ENCODE results near the gene PGC.

The PGC gene

DNA sequence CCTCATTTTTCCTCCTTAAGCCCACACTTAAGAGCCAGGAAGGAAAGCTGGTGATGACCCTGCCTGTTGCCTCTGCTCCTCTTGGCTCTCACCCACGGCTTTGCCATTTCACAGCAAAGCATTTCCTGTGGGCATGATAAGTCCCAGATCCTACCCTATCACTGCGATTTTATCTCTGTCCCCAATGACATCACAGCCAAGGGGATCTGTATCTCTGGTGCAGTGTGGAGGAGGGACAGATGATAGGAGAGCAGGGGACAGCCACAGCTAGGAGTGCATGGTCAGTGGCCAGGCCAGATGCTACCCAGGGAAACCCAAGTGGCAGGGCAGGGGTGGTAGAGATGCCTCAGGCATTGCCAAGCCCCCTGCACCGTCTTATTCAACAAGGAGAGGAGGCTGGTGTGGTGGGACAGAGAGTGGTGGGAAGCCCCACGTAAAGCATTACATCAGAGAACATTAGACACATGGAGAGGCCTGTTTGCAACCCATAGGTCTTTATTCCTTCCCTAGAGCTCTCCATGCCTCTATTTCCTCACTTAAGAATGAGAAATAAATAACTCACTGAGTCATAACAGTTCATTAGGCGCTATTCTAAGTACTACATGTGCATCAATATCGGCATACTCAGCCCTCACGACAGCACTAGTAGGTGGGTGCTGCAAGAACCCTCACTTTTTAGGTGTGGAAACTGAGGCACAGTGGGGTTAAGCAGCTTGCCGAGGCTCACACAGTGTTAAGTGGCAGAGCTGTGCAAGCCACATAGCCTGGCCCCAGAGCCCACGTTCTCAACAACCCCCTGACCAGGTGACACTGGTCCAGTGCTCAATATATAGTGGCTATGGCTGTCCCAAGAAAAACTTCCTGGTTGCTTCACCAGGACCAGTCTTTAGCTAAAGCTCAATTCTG lies 16.4 kb downstream of the PGC start:
- DNase-seq (ENCODE audit: low read depth), result peak; percentile 21

DNA sequence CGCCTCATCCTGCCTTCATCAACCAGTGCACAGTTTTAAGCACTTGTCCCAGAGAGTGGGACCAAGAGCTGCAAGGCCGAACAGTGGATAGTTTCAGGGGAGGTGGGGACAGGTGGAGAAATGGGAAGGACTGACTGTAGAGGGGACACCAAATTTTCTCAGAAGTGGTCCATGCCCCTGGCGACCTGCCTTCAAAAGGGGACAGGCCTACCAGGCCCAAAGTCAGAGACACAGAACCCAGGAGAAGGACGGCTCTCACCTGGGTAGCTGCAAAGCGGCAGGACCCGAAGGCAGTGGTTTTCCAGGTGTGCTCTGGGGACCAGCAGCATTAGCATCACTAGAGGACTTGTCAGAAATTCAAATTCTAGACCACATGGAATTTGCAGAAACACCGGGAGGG lies 17.6 kb downstream of the PGC start:
- DNase-seq (ENCODE audit: low read depth), result no peak

DNA sequence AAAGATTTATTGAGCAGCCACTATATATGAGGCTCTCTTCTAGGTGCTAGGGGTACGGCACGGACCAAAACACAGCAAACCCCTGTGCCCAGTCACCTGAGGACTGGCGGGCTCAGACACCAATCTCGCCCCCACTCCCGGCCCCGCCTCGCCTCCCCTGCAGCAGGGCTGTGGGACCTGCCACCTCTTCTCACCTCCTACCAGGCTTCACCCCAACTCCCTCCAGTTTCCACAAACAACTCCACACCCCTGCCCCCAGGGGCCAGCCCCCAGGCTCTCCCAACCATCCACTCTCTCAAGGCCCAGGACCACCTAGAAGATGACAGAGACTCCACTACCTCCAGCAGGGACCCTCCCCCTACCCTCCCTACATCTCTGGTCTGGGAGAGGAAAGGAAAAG lies 18.2 kb downstream of the PGC start:
- no peak for DNase-seq (ENCODE audit: low read depth)

DNA sequence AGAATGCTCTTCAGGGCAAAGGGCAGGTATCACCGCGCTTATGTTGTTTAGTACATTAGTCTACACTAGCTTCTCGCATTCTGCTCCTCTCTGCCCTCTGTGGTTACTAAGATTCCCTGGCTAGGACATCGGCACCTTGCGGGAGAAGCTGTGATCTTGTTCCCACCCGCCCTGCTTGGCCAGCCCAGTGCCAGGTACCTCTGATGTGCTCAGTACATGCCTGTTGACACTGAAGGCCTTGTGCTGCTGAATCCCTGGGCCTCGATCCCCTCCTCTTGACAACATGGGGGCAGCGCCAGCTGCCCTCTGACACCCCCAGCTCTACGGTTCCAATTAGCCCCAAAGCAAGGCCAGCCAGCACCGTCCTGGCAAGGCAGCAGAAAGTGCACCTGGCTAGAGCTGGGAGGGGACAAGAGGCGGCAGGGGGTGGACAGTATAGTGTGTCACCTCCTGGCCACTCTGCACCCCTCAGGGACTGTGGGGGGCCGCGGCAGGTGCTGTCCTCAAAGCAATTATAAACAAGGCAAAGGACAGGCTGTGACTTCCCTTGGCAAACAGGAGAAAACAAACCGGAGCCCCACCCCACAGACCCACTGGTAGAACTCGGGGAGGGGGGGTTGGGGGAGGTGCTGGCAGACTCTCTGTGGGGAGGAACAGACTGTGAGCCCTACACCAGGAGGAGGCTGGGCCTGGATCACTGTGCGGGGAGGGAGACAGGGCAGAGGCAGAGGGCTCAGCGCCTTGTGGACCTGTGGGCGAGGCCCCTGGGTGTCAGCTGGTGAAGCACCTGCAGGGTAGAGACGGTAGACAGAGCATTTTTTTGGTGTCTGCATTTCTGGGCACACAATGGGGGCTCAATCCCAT lies 18.9 kb downstream of the PGC start:
- DNase-seq (ENCODE audit: low read depth), result no peak

DNA sequence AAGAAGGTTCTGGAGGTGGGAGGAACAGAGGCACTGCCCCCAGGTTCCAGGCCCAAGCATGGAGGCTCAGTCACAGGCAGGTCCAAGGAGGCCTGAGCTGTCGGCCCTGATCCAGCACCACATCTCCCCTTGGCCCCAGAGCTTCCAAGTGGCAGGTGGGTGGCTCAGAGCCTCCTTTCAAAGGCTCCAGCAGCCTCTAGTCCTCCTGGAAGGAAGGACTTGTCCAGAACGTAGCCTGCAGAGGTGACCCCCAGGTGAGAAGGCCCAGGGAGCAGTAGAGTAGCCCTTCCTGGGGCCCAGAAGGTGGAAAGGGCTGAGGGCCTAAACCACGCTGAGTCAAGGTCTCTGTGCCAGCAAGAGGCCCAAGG lies 19.5 kb downstream of the PGC start:
- DNase-seq (ENCODE audit: low read depth), result no peak

DNA sequence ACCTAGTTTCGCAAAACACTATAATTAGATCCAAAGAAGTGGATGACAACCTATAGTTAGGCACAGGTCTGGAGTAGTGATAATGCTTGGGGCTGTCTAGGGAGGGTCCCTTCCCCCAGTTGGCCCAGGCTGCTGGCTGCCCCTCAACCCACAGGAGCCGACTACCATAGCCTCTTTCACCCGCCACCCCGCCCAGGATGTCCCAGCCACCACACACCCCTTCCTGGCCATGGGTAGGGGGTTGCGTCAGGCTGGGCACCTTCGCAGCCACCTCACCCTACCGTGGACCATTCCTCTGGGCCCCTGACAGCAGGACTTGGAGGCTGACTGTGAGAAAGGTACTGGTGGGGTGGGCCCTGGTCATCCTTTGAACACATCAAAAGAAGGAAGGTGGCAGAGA lies 20.3 kb downstream of the PGC start:
- no peak for DNase-seq (ENCODE audit: low read depth)

DNA sequence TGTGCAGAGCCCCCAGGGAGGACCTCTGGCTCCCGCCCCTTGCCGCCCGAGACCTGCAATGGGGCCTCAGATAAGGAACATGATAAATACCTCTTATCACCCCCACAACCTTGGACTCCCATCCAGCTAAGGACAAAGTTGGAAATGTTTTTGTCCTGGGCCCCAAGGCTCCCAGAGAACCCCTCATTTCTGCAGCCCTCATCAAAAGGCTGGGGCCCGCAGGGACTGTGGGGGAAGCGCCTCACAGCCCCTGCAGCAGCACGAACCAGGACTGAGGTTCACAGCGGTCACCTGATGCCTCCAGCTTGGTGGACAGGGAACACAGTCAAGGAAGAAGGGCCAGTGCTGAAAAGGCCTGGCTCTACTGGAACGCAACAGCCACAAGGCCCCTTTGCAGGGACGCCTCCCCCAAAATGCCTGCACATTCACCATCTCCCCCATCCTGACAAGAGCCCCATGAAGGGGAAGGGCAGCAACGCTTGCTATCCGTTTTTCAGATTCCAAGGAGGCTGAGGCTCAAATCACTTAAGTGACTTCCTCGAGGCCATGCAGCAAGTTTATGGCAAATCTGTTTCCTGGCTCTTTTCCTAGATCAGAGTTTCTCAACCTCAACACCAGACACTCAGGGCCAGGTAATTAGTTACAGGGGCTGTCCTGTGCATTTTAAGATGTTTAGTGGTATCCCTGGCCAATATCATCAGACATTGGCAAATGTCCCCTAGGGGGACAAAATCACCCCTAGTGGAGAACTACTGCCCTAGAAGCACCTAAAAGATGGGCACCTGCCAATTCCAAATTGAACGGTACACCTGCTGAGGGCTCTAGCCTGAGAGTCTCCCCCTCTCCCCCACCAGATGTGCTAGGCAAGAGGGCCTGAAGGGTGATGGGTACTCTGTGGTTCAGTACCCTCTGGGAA lies 22.4 kb downstream of the PGC start:
- peak; percentile 37 for DNase-seq (ENCODE audit: low read depth)

DNA sequence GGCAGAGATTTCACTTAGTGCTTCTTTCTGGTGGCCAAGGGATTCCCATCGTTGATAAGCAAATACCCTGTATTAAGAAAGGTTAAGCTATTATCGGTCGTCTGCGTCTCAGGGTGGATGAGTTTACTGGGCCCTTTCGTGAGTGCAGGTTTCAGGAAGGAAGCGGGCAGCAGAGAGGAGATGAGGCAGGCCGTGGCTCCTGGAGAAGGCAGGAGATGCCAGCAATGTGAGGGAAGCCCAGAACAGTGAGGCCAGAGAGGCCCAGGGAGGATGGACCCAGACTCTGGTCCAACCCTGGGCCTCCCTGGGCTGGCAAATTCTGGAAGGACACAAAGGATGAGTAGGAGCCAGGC lies 23.0 kb downstream of the PGC start:
- no peak for DNase-seq (ENCODE audit: low read depth)

DNA sequence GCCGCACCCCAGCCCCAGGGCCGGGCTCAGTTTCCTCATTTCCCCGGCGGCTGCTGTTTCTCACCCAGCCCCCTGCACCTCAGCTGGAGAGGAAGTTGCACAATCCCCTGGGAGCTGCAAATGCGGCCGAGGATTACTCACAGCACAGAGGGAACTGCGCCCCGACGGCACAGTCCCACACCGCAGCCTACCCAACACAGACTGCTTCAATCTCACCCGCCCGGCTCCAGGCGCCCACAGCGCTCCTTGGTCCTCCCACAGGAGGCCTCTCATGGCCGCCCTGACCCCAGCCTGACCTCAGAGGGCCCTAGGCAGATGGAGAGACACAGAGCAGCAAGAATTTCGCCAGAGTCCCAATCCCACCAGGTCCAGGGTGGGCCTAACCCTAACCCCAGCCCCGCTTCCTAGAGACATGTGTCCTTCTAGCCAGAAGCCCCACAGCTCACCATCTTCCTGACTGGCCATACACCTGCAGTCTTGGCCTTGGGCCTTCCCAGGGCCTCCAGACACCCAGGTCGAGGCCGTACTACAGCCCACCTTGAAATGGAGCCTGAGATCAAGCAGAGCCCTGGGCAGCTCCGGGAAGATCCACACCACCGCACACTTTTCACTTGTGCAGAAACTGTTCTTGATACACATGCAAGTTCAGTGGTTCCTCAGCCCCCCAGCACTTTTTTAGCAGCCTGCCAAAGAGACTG lies 23.5 kb downstream of the PGC start:
- DNase-seq (ENCODE audit: low read depth), result peak; percentile 87

DNA sequence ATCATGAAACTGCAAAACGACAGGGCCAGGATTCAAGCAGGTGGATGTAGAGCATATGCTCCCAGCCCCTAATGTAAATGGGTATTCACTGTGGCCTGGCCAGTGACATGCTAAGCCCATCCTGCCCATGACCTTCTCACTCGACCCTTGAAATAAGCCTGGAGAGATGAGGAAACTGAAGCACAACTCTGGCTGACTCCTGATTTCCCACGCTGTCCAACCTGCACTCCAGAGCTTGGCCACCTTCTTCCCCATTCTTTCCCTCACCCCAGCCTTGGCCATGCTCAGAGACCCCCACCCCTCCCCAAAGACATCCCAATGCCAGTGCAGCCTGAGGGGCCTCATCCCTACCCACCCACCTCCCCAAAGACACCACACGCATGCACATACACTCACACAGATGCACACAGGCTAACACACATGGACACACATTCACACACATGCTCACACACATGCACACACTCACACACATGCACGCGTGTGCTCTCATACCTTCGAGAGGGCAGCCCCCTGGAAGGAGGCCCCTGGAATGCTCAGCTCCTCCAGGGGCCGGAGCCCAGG lies 24.1 kb downstream of the PGC start:
- peak; percentile 12 for DNase-seq (ENCODE audit: low read depth)

DNA sequence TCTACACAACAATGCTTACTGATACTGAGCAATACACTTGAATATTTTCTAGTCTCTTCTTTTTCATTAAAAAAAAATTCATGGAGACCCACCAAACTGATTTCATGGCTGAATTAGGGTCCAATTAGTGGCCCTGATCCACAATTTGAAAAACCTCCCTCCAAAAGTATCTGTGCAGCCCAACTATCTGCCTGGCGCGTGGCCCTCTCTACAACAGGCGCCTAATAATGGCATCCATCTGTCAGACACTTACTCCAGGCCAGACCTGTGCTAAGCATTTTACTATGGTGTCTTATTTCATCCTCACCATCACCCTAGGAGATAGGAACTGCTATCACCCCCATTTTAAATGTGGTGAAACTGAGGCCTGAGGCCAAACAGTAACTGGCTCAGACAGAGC lies 25.8 kb downstream of the PGC start:
- DNase-seq (ENCODE audit: low read depth), result no peak

DNA sequence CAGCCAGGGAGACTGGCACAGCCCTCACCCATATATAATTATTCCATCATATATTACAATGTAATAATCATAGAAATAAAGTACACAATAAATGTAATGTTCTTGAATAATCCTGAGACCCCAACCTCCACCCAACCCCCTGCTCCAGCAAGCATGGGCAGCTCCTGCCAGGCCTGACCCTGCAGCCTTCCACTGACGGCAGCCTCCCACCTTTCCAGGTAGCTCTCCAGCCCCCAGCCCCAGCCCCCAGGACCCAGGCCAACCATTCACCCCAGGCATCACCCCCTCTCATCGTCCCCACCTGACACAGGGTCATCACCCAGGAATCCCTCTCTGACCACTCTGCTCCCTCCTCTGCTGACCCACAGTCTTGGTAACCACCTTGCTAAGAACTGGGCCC lies 26.4 kb downstream of the PGC start:
- DNase-seq (ENCODE audit: low read depth), result no peak

DNA sequence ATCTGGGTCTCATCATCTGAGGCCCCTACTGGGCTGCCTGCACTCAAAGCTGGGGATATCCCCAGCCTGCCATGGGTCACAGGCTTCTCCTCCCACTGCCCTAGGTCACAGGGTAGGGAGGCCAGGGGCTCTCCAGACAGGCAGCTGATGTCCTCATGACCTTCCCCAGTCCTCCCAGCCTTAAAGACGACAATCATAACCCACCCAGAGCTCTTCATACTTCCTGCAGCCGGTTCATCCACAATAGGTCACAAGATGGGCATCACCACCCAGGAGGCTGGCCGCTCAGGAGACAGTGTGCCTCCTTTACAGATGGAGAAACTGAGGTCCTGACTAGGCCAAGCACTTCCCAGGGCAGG lies 27.0 kb downstream of the PGC start:
- no peak for DNase-seq (ENCODE audit: low read depth)

DNA sequence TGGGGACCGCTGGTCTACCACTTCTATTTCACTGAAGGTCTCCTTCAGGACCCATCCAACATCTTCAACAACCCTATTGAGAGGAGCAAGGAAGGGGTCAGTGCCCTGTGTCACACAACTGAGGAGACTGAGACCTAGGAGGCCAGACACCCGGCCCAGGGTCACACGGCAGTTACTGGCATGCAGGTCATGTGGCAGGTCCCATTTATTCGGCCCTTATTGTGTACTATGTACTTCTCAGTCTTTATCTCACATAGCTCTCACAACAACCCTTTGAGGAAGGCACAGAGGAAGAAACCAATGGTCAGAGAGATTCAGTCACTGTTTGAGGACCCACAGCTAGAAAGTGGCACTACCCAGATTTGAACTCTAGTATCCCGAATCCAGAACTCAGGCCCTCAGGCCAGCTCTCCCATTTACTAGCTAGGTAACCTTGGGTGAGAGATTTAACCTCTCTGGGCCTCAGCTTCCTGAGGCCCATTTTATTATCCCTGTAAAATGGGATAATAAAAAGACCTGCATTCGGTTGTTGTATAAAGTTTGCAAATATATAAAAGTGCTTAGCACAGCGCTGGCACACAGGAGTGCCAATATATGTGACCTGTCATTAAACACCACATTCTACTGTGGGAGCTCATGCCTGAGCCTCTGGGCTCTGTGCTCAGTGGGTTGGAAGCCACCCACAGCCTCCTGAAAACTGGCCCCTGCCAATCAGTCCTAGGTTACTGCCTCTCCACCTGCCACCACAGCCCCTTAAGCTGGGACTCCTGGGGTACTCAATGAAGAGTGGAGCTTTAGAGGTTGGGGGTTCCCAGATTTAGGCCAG lies 27.5 kb downstream of the PGC start:
- DNase-seq (ENCODE audit: low read depth), result no peak

DNA sequence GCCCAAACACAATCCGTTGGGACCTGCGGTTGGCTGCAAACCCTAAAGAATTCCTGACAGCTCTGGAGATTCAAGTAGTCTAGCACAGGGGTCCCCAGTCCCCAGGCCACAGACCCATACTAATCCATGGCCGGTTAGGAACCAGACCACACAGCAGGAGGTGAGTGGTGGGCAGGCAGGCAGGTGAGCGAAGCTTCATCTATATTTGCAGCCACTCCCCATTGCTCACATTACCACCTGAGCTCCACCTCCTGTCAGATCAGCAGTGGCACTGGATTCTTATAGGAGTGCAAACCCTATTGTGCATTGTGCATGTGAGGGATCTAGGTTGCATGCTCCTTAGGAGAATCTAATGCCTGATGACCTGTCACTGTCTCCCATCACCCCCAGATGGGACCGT lies 28.4 kb downstream of the PGC start:
- DNase-seq (ENCODE audit: low read depth), result no peak

DNA sequence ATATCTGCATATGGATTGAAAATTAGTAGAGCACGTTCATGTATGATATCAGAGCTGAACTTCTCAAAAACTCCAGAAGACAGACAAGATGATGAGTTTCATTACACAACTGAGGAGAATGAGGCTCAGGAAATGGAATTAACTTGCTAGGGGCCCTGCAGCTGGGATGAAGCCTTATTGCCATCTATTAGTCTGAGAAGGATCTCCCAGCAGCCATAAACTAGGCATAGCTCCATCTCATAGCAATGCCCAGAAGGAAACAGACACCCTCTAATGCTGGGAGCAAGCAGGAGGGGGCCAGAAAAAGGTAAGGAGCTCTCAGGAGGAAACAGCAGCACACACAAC lies 29.8 kb downstream of the PGC start:
- DNase-seq (ENCODE audit: low read depth), result no peak

DNA sequence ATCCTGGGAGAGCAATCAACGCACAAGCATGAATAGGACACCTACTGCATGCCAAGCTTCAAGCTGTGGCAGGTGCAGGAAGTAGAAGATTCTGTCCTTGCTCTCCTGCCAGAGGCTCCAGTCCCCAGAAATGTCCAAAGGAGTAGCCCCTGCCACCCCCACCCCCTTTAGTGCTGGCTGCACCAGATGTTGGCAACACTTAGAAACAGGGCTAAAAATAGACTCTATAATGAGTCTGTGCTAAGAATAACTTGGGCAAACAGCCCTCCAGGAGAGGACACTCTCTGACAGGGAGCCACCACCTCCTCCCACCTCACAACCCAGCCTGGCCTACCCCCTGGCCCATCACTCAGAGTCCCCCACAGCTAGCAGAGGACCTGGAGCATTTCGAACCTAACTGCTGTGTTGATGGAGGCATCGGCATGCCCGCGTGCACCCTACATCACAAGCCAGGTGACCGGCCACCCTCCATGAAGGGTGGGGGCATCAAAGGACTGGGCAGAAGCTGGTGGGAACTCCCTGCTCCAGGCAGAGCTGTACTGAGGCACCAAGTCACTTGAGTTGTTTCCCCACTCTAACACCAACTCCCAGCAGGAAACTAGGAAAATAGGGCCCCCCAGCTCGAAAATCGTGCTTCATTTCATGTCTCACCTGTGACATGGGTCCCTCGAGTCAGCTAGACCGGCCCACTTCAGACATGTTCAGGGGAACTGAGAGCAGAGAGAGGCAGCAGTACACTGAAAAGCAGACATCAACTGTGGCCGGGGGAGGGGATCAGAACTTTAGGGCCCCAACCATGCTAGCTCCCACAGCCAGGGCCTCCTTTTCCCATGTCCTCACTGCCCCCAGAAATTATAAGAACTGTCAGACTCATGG lies 30.4 kb downstream of the PGC start:
- DNase-seq (ENCODE audit: low read depth), result no peak

DNA sequence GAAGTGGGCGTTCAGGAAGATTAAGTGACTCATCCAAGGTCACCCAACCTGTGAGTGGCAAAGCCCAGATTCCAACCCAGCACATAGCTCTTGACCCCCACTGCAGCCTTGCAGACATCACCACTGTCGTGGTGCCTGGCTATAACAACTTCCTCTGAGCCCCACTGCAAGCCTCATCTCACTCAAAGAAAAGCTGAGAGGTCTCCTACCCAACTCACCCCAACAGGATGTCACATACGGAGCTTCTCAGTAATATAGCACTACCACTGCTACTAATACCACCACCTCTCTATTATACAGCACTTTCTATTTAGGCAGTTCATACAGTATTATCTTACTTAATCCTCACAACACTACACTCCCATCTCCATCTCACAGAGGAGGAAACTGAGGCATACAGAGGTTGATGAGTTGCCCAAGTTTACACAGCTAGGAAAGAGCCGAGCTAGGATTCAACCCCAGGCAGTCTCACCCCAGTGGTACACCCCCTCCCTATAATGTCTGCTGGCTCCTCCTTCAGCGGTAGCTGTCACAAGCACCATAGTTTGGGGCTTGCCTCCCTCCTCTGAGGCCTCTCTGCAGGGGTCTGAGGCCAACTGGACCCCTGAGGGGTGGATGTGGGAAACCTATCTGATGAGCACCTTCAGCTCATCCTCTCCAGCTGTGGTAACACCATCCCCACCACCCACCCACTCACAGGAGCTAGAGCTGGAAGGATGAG lies 31.2 kb downstream of the PGC start:
- DNase-seq (ENCODE audit: low read depth), result no peak
